NCI-H774 (cell line): Measurements from ENCODE around the gene SAAL1.
A peak's percentile ranks its signal among the peaks of the same experiment; 100 is the strongest.
"Not testable (repeated sequence)": the region's sequence is repeated elsewhere in the genome, so short reads cannot be mapped to it uniquely, and the experiment has no call there.

Source experiments
- DNase-seq: peaks from one replicate; lab custom pipeline; 2025; lab: John Stamatoyannopoulos, UW

Gene SAAL1, protein sequence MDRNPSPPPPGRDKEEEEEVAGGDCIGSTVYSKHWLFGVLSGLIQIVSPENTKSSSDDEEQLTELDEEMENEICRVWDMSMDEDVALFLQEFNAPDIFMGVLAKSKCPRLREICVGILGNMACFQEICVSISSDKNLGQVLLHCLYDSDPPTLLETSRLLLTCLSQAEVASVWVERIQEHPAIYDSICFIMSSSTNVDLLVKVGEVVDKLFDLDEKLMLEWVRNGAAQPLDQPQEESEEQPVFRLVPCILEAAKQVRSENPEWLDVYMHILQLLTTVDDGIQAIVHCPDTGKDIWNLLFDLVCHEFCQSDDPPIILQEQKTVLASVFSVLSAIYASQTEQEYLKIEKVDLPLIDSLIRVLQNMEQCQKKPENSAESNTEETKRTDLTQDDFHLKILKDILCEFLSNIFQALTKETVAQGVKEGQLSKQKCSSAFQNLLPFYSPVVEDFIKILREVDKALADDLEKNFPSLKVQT

DNA sequence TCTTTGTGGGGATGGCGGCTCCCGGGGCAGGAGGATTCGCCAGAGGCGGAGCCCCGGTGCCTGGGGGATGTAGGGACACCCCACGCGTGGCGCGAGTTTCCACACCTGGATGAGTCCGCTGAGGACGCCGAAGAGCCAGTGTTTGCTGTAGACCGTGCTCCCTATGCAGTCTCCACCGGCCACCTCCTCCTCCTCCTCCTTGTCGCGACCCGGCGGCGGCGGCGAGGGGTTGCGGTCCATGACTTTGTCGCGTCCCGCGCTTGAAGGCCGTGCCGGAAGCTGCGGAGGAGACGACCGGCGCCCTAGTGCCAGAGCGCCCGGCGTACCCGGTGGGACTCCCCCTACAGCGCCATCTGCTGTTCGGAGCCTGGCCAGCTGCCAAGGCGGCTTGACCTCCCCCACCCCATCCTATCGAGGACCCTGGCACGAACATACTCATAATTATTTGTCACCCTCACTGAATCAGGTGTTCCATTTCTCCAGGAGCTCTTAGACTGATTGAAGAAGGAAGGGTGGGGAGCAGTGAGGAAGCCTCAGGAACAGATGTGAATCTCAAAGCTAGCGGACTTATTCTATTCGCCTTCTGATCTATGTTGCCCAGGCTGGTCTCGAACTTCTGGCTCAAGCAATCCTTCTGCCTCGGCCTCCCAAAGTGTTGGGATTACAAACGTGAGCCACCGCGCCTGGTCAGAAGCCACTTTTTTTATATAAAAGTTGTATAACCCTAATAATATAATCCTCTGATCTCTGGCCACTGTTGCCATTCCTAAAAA lies at the start of gene SAAL1:
SAAL1 (minus strand) TSS at position 281 of the 773 bp plus-strand sequence; CDS start at position 240, 41 bp downstream.
- peak; percentile 86 for DNase-seq

DNA sequence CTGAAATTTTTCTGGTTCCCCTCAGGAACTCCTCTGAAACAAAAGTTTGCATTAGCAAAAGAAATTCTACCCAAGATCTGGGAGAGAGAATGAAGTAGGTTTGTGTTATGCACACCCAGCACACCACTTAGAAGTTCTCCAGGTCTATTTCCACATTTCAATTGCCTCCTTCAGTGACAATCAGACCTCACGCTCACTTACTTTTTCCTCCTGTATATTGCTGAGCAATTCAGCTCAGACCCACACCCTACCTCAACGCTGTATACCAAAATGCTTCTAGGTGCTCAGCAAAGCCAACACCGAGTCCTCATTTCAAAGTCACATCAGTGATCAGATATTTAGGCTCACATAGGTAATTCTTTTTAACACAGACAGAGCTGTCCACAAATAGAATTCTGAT lies 45.7 kb upstream of the SAAL1 start:
- DNase-seq, result no peak

DNA sequence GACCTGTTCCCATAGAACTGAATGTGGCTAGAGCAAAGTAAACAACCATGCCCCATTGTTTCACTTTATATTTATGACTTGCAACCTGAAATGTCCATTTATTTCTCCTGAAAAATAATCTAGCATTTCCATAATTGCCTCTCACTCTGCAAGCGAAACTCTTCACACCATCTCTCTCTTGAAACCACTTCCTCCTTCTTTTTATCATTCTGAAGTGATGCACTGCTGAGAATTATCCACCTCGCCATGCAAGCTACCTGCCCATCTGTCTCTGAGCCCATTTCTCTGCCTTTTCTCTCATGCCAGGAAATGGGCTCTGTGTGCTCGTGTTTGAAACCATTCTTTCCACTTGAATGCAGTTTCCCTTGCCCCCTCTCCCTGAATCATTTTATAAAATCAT lies 40.0 kb upstream of the SAAL1 start:
- no peak for DNase-seq

DNA sequence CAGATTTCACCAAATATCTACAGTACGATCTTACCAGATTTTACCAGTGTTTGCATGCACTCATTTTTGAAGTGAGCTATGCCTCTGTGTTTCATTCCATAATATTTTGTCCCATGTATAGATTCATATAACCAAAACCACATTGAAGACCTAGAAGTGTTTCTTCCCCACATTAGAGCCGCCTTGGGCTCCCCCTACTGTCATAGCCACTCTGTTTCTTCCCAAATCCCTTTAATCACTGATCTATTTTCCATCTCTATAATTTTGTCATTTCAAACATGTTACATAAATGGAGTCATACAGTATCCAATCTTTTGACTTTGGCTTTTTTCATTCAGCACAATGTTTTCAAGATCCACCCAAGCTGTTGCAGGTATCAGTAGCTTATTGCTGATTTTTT lies 39.1 kb upstream of the SAAL1 start:
- DNase-seq, result no peak

DNA sequence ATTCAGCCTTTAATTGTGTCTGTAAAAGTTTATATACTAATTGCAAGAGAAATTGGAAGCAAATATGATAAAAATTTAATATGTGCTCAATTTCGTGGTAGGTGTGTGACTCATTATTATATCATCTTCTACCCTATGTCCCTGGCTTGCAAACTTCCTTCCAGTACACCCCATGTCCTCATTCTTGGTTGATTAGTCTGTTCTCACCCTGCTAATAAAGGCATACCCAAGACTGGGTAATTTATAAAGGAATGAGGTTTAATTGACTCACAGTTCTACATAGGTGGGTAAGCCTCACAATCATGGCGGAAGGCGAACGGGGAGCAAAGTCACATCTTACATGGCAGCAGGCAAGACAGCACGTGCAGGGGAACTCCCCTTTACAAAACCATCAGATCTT lies 38.4 kb upstream of the SAAL1 start:
- no peak for DNase-seq

DNA sequence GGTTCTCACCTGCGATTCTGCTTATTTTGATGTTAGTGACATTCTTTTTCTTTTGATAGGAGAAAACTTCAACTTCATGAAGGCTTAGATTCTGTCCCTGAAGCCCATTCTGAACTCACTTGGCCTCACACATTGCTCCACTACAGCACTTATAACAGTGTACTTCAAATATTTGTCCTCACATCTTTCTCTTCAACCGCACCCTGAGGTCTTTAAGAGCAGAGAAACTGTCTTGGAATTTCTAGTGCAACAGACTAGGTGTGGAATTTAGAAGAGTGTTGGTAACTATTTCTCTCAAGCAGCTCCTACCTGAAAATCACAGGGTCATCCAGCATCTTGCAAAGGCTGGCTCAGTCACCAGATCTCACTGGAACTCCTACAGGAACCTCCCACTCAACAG lies 34.3 kb upstream of the SAAL1 start:
- DNase-seq, result no peak

DNA sequence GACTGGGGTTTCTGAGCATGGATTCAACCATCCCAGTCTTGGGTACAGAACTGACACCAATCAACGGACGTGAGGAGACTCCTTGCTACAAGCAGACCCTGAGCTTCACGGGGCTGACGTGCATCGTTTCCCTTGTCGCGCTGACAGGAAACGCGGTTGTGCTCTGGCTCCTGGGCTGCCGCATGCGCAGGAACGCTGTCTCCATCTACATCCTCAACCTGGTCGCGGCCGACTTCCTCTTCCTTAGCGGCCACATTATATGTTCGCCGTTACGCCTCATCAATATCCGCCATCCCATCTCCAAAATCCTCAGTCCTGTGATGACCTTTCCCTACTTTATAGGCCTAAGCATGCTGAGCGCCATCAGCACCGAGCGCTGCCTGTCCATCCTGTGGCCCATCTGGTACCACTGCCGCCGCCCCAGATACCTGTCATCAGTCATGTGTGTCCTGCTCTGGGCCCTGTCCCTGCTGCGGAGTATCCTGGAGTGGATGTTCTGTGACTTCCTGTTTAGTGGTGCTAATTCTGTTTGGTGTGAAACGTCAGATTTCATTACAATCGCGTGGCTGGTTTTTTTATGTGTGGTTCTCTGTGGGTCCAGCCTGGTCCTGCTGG lies 31.4 kb upstream of the SAAL1 start:
- DNase-seq, result no peak

DNA sequence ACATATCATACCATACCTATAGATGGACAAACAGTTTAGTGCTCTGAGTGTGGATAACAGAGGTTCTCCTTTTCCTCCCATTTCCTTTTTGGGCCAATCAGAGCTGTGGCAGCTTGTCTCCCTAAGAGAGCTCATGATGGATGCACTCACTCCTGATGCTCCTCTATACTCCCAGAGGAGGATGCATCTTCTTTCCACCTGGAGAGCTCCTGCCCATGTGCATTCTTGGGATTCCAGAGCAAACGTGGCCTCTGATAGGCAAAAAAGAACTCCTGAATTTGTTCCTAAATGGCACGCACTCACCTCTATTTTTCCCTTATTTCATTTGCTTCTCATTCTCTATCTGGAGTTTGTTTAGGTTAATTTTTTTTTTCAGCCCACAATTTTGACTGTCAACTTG lies 29.4 kb upstream of the SAAL1 start:
- no peak for DNase-seq

DNA sequence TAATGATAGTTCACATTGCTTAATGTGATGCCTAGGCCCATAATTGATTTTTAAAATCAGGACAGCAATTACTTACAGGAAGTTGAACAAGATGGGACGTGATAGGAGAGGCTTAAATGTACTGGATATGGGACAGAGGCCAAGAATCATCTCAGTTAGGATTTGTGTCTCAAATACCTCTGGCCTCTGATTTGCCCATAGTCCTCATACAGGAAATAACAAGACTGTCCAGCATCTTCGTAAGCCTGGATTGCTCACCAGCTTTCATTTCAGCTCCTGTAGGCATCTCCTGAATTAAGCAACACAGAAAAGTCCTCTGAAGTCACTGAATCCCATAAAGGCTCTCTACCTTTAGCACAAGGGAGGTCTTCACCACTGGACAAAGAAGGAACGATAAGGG lies 26.5 kb upstream of the SAAL1 start, which contains the start of gene MRGPRX3:
MRGPRX3 (plus strand) TSS at position 231 of the 400 bp plus-strand sequence. CDS start 4,632 bp downstream, outside the sequence.
- no peak for DNase-seq

DNA sequence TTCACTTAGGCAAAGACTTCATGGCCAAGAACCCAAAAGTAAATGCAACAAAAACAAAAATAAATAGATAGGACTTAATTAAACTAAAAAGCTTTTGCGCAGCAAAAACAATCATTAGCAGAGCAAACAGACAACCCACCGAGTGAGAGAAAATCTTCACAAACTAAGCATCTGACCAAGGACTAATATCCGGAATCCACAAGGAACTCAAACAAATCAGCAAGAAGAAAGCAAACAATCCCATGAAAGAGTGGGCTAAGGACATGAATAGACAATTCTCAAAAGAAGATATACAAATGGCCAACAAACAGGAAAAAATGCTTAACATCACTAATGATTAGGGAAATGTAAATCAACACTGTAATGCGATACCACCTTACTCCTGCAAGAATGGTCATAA lies 25.2 kb upstream of the SAAL1 start:
- DNase-seq, result not testable (repeated sequence)

DNA sequence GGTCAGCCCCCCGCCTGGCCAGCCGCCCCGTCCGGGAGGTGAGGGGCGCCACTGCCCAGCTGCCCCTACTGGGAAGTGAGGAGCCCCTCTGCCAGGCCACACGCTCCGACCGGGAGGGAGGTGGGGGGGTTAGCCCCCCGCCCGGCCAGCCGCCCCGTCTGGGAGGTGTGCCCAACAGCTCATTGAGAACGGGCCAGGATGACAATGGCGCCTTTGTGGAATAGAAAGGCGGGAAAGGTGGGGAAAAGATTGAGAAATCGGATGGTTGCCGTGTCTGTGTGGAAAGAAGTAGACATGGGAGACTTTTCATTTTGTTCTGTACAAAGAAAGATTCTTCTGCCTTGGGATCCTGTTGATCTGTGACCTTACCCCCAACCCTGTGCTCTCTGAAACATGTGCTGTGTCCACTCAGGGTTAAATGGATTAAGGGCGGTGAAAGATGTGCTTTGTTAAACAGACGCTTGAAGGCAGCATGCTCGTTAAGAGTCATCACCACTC lies 15.5 kb upstream of the SAAL1 start:
- DNase-seq, result not testable (repeated sequence)

DNA sequence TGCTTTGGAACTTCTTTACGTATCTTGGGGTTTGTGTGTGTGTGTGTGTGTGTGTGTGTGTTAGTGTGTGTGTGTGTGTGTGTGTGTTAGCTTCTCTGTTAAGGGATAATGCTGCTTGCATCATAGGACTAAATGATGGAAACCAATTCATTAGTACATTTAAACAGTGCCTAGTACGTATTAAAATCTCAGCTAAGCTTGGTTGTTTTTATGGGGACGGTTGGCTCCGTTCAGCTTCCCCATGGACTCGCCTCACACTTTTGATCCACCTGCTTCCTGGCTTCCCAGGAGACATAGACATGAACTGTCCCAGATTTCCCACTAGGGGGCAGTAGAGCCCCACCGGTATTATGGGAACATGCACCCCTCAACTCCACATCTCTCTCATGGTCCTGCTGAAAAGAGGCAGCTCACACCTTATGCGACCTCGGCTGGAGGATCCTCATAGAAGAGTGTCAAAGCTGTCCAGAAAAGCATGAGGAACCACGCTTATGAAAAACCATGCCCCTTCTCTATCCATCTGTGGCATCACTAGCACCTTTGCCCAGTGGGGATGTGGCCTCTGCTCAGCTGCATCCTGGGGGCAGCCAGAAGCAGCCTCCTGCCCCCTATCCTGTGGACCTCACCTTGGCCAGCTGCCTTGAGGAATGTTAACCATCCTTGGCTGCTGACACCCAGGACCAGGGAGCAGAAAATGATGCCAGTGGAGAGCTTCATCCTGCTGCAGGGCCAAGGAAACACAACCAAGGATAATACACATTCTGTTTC lies 9.7 kb upstream of the SAAL1 start:
- peak; percentile 79 for DNase-seq

DNA sequence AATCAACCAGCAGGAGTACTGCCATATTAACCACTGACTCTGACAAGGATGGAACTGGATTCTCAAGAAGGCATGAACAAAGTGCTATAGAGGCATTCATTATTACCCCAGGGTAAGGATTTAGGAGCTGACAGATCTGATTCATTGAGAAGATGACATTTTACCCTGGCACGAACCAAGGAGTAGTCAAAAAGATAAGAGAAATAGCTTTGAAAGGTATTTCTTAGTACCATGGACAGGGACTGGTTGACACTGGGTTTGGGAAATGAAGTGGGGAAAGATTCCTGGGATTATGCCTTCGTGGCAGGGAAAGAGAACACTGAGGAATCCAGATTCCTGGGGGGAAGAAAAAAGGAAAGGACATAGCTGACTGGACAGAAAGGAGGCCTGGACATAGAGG lies 5.1 kb upstream of the SAAL1 start:
- DNase-seq, result no peak

DNA sequence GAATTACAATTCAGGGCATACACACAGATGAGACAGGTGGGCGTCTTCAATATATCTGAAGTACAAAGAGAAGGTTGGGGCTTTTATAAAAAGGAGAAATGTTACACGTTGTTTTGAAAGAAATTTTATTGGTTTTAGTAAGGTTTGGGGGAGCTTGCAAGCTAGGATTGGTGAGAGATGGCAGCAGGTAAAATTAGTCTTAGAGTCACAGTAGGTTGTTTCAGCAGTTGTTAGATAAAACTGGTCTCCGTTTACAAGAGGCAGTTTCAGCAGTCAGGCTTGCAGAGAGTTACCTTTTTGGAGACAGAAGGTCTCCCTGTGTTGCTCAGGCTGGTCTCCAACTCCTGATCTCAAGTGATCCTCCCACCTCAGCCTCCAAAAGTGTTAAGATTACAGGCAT lies 2.4 kb upstream of the SAAL1 start:
- no peak for DNase-seq

DNA sequence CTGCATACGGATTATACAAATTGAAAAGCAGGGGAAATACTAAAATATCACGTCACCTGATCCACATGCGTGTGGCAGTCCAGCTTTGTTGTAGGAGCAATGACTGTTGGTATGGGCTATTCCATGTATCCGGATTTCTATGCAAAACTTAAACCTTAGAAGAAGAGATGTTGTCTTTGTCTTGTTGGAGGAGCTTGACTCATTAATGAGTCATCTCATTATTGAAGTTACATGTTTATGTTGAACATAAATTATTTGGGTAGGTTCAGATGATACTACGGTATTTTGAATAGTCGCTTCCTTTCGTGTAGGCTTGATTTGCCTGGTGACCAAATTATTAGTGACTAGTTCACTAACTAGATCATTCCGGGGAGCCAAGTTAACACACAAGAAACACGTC lies 806 bp upstream of the SAAL1 start:
- DNase-seq, result no peak

DNA sequence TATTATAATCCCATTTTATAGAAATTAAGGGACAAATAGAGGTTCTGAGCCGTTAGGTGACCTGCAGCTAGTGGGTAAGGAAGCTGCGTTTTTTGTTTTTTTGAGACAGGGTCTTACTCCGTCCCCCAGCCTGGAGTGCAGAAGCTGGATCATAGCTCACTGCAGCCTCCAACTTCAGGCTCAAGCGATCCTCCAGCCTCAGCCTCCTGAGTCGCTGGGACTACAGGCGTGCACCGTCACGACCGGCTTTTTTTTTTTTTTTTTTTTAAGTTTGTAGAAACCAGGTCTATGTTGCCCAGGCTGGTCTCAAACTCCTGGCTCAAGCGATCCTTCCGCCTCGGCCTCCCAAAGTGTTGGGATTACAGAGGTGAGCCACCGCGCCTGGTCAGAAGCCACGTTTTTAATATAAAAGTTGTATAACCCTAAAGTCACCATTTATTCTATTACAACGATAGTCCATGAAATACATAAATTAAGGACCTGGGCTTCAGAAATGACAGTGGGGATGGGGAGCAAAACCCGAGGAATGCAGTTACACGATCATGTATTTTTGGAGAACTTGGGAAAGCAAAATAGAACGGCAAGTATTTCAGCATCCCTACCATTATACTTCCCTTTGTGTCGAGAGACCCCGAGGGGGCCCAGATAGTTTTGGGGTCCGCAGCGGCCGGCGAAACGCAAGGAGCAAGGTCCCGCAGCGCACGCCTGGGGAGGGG lies 638 bp downstream of the SAAL1 start:
- no peak for DNase-seq

DNA sequence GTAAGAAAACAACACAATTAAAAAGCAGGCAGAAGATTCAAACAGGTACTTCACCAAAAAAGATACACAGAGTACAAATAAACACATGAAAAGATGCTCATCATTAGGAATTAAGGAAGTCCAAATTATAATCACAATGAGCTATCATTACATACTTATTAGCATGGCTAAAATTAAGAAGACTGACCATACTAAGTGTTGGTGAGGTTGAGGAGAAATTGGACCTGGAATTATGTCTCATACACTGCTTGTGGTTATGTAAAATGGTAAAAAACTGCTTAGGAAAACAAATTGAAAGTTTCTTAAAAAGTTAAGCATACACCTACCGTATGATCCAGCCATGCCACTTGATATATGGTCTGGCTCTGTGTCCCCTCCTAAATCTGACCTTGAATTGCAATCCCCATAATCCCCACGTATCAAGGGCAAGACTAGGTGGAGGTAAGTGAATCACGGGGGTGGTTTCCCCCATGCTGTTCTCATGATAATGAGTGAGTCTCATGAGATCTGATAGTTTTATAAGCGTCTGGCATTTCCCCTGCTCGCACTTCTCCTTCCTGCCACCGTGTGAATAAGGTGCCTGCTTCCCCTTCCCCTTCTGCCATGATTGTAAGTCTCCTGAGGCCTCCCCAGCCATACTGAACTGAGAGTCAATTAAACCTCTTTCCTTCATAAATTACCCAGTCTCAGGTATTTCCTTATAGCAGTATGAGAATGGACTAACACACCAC lies 4.8 kb downstream of the SAAL1 start:
- no peak for DNase-seq

DNA sequence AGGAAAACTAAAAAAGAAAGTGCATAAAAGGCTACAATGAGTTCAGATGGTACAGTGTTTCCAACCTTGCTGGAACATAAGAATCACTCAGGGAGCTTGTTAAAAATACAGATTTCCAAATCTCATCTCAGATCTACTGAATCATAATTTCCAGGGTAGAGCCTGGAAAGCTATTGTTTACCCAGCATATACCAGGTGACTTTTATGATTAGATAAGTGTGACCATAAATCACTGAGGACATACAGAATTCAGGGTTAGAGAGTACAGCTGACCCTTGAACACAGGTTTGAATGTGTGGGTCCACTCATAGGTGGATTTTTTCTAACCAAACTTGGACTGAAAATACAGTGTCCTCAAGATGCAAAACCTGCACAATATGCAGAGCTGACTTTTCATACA lies 11.9 kb downstream of the SAAL1 start:
- DNase-seq, result no peak

DNA sequence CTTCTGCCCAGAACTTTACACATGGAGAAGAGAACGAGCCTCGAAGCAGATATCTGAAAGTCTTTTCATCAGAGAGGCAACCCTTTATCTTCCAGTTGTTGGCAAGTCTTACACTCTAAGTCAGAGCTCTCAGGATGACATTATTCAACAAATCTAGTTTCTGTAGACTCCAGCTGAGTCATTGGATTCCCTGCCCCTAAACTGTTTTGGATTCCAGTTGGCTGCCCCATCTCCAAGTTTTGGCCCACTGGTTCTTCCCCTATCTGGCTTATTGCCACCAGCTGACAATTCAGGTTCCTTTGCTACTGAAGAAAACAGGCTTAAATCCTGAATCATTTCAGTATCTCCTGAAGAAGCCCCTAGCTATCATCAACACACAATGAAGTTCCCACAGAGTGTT lies 14.2 kb downstream of the SAAL1 start:
- DNase-seq, result no peak

DNA sequence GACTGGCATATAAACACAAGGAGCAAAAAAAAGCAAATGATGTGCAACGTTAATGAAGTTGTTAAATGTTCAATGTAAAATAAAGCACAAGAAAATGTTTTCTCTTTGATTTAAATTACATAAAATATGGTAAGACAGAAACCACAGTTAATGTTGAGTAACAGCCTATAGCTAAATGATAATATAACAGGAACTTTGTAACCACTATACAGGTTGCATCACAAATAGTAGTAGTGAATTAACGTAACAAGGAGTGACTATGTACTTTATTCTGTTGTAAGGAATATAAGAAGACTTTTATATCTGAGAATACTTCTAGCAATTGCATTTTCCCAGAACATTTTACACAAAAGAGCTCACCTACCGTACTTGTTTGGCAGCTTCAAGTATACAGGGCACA lies 16.9 kb downstream of the SAAL1 start:
- no peak for DNase-seq
